GM12892 (cell line): Measurements from ENCODE around the gene CD300E.

Experiments
- POLR2A ChIP-seq: IDR thresholded peaks from 2 replicates; pipeline ENCODE4 v1.6.1; 2011; ENCODE audit warnings: low read depth, low read length, control low read depth
- POLR2AphosphoS5 ChIP-seq: IDR thresholded peaks from 2 replicates; pipeline ENCODE4 v1.6.1; 2011; ENCODE audit warnings: low read depth, low read length, control low read depth
- TAF1 ChIP-seq: IDR thresholded peaks from 2 replicates; pipeline ENCODE4 v1.6.1; 2011; ENCODE audit warnings: low read depth, mild to moderate bottlenecking, control low read depth, low read length, borderline replicate concordance

DNA sequence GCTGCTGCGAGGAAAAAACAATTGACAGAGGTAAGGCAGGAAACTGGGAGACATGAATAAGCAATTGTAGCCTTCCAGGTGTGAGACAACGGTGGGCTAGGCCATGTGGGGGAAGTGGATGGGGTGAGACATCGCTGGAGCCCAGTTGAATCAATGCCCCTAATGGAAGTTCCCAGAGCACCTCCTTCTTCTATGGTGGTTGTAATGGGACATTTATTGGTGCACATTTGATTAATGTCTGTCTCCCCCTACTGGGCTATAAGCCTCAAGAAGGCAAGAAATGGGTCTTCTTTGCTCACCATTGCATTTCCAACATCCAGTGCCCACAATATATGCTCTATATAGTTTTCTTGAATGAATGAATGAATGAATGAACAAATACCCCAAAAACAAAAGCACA, 22.7 kb upstream of the CD300E start:
- no peak for TF ChIP-seq POLR2AphosphoS5
- TF ChIP-seq POLR2A: no peak
- no peak for TF ChIP-seq TAF1
